ENCODE data around the gene MVB12B. TPM values are rescaled to one million over a fixed set of nuclear protein-coding genes. Genes with fewer than 3 reads are reported as not detected.

The MVB12B gene
- total RNA-seq, 1 donor from 2014 or later, result 1.0 TPM

DNA sequence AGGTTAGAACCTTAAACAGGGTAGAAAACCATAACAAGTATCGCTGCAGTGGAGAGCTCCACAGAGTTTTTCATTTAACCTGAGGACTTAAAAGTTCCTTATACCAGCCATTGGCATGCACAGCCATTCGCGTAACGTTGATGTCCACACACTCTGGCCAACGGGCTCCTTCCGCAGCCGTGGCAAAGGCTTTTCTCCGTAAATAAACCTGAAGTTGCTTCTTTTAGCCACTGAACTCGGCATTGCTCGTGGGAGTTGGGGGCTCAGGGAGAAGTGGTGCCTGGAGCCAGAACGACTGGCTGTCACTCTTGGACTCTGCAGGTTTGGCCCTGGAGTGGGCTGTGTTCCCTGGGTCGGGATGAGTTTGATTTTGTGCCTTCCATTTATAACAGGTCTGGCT is 161.2 kb downstream of the MVB12B start:
- intact Hi-C loops (cut with micrococcal nuclease), result no loop called here

DNA sequence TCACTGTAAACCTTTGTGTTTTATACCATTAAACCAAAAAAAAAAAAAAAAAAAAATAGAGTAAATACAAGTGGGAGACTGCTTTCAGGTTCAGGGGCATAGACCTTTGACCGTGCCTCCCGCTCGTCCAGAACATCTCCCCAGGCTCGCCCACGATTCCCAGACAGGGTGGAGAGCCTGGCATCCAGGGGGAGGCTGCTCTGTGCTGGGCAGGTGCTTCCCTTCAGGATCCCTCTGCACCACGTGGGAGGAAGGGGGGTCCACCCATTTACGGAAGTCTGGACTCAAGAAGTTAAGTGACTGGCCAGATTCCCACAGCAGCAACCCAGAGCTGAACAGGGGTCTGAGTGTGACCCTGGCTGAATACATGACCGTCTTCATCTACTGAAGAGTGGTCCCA is 161.7 kb downstream of the MVB12B start:
- intact Hi-C loops (cut with micrococcal nuclease), result no loop called here

DNA sequence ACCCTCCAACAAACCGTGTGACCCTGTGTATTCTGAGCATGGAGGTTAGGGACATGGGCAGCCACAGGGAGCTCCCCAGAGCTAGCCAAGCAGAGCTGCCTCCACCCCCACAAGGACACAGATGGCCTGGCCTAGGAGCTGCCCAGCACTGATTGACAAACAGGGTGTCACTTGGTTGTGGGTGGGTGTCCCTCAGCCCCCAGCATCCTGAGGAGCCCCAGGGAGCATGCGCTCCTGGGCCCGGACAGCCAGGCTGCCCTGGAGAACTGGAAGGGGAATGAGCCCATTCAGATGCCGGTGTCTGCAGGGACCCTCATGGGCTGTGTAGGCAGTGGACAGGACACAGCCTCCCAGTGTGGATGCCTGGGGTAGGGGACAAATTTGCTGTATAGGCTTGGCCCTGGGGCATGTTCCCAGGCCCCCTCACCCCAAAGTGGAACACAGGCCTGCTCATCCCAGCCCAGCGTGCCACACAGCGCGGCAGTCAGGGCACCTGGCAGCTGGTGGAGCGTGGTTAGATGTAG is 162.3 kb downstream of the MVB12B start:
- intact Hi-C loops (cut with micrococcal nuclease), result no loop called here

GRCh38 chr9:126489581-126490213 is 163.1 kb downstream of the MVB12B start:
- intact Hi-C loops (cut with micrococcal nuclease), result loop anchor here (2.0 to 5.0 kb wide), 4 partner anchors 91 to 1082 kb away; no protein-coding TSS in a partner anchor

DNA sequence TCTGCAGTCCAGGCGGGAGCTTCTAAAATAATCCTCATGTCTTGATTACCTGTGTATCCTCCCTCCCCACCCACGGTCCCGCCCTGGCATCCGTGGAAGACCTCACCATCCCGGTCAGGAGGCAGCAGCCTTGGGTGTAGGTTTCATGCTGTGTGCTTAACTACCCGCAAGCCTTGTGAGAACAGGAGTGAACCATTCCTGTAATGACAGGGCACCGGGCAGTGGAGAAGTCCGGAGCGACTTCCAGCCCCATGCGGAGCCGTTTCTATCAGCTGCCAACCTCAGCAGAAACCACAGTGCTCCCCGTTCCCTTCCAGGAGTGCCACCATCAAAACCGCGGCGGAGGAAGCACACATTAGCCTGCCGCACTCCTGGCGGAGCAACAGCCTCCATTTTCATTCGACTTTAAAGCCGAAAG is 163.6 kb downstream of the MVB12B start:
- intact Hi-C loops (cut with micrococcal nuclease), result loop anchor here (2.0 to 5.0 kb wide), 4 partner anchors 91 to 1083 kb away; no protein-coding TSS in a partner anchor

GRCh38 chr9:126490871-126491567 is 164.4 kb downstream of the MVB12B start:
- intact Hi-C loops (cut with micrococcal nuclease), result loop anchor here (1.0 to 5.0 kb wide), 5 partner anchors 92 to 1084 kb away; no protein-coding TSS in a partner anchor

- intact Hi-C loops (cut with micrococcal nuclease), result loop anchor here (1.0 to 5.0 kb wide), 5 partner anchors 93 to 1084 kb away; no protein-coding TSS in a partner anchor
These were observed 164.9 kb downstream of the MVB12B start for GRCh38 chr9:126491568-126491879.

DNA sequence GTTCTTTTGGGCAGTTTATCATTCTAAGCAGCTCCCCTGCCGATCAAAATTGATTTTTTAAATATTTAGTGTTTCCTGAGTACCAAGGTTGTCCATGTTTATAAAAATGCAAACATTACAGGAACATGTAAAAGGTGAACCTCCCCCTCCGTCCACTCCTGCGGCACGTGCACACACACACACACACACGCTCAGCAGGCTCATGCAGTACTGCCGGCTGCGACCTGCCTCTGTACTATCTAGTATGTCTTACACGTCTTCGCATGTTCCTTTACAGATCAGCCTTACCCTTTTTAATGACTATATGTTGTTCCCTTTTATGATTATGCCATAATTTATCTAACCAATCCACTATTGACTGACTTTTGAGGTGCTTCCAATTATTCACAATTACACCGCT is 165.3 kb downstream of the MVB12B start:
- intact Hi-C loops (cut with micrococcal nuclease), result loop anchor here (1.0 to 5.0 kb wide), 5 partner anchors 93 to 1085 kb away; no protein-coding TSS in a partner anchor

- intact Hi-C loops (cut with micrococcal nuclease), result loop anchor here (5.0 kb wide), 2 partner anchors 177 to 1087 kb away; no protein-coding TSS in a partner anchor
These were observed 167.6 kb downstream of the MVB12B start for GRCh38 chr9:126494264-126494663.

DNA sequence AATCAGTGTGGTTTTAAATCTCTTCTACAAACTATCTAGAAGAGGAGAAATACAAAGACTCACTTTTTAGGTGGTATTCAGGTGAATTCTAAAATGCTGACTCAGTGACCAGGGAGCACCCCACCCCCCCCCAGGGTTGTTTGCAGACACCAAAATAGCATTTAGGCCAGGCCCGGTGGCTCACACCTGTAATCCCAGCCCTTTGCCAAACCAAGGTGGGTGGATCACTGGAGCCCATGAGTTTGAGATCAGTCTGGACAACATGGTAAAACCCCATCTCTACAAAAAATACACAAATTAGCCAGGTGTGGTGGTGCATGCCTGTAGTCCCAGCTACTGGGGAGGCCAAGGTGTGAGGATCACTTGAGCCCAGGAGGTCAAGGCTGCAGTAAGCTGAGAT is 168.1 kb downstream of the MVB12B start:
- intact Hi-C loops (cut with micrococcal nuclease), result loop anchor here (5.0 kb wide), 2 partner anchors 177 to 1087 kb away; no protein-coding TSS in a partner anchor

DNA sequence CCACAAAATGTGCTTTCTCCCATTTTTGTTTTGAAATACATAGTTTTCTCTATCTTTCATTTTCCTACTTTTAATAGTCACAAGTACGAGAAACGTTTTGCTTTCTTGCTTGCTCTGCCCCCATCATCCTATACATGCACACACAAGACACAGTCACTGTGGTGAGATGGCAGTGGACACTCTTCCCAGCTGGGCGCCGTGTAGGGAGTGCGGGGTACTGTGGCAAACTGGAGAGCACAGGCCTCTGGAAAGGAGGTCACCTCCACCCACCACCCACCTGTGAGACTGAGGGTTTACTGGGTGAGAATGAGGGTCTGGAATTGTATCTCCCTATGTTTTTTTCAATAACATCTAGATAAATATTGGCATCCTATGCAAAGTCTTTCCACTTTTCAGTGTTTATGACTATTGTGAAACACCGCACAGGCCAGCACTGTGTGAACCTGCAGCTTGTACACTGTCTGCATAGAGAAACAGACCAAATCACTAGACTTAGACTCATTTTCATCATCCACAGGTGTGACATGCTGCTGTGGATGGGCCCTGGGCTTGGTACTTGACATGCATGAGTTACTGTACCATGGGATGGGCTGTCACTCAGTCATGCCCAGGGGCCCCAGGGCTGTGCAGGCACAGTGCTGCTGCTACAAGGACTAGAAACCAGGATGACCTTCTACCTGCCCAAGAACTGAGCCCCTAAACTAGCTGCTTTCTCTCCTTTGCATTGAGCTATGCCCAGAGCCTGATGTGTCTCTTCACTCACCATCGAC is 169.0 kb downstream of the MVB12B start:
- intact Hi-C loops (cut with micrococcal nuclease), result no loop called here

DNA sequence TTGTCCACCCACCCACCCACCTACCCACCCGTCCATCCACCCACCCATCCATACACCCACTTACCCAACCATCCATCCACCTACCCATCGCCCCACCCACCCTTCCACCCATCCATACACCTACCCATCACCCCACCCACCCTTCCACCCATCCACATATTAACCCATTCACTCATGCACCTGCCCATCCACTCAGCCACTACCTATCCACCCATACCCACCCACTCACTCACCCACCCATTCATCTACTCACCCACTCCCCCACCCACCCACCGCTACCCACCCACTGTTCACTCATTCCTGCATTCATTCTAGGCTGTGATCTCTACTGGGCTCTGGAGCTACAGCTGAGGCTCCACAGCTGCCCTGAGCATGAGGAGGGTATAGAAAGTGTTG is 169.6 kb downstream of the MVB12B start:
- intact Hi-C loops (cut with micrococcal nuclease), result no loop called here

GRCh38 chr9:126496781-126497659 is 170.4 kb downstream of the MVB12B start:
- intact Hi-C loops (cut with micrococcal nuclease), result no loop called here

GRCh38 chr9:126497660-126498275 is 171.1 kb downstream of the MVB12B start:
- intact Hi-C loops (cut with micrococcal nuclease), result no loop called here

DNA sequence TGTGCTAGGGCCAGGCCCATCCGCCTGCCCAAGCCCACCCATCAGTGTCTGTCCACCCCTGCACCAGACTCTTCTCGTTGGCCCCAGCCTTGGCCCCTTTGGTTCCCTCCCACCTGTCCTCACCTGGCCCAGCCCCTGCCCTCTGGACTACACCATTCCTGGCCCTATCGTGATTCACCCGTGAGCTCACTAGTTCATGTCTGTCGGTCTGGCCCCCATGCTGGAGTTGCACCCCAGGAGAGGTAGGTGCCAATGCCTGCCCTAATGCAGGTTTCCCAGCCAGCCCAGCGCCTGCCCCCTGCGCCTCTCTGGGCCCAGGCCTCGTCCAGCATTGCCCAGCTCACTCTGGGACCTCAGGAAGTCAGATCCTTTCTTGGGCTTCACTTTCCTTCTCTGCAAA is 171.7 kb downstream of the MVB12B start:
- intact Hi-C loops (cut with micrococcal nuclease), result no loop called here

GRCh38 chr9:126499005-126499910 is 172.6 kb downstream of the MVB12B start:
- intact Hi-C loops (cut with micrococcal nuclease), result loop anchor here (1.0 kb wide), 1 partner anchor 59 kb away; no protein-coding TSS in a partner anchor

DNA sequence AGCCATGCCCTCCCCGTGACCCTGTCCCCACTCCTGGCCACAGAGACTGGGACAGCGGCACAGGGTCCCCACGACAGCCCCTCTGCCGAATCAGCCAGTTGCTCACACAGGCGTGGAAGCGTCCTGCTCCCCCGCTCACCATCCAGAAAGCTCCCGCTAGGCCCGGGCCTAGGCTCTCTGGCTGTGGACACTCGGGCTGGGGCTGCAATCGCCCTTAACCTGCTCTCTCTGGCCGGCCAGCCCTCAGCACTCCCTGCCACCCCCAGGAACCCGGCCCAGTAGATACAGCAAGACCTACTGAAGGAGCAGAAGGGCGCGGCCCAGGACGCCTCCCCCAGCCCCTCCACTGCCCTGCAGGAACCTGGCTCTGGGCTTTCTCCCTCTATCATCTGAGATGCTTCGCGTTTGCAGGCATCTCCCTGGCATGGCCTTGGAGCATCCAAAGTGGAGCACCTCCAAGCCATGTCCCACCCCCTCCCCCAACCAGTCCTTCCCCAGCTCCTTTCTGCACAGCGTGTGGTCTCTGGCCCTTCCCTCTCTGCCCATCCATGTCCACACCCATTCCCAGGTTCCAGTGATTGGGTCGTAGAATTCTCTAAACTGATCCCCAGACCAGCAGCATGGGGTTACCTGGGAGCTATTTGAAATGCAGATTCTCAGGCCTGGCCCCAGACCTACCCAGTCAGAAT is 173.4 kb downstream of the MVB12B start:
- intact Hi-C loops (cut with micrococcal nuclease), result loop anchor here (1.0 kb wide), 1 partner anchor 58 kb away; no protein-coding TSS in a partner anchor

DNA sequence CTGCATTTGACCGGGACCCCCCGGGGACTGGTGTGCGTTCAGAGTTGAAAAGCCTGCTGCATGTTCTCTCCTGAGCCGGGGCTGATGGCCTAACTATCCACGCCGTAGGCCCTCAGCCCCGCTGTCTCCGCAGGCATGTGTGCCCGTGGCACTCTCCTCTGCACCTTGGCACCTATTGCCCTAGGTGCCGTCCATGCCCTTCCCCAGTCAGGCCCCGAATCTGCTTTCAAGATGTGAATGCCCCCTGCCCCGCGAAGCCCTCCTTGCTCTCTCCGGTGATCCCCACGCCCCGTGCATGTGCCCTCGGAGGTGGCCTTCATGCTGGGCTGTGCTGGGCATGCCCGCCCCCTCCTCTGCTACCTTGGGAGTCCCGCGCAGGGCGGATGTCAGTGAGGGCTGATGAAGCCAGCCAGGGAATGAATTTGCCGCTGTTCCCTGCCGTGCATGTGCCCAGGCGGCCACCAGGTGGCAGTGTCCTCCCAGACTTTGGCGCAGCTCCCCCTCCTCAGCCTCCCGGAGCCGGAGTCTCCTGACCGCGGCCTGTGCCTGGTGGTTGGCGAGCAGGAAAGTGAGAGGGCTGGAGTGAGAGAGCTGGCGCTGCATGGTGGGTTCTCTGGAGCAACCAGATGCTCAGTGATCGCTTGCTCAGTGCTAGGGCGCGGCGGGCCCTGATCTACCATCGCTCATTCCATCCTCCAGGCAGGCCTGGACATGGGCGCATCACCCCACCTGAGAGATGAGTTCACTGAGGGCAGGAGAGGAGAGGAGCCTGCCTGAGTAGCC is 174.2 kb downstream of the MVB12B start:
- intact Hi-C loops (cut with micrococcal nuclease), result no loop called here

Data from T-helper 2 cell treated with Interferon-gamma antibody and Interleukin-4, amounts not matched to agents 100 ng/mL and 5 ng/mL, for 36 hours (primary cell).